Measurements from ENCODE around the gene ELL2. TPM values are rescaled to one million over a fixed set of nuclear protein-coding genes. Genes with fewer than 3 reads are reported as not detected.

The ELL2 gene
- total RNA-seq, 1 experiment from 2014 or later: 27.5 TPM

DNA sequence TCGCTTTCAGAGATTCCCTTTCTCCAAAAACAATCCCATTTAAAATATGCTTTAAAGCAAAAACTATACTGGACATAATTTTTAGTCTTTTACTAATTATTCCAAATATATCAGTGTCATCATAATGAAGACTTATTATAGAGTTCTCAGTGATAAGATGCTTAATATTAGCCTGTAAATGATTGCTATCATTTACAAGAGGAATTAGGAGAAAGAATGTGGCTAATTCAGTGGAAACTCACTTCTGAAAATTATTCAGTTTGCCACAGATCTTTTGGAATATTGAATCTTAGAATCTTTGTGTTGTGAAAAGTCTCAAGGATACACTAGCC is 114.4 kb downstream of the ELL2 start:
- Mint-ChIP-seq H3K27me3 (ENCODE audit: low read depth) (peaks cover 7% of the 10 kb centered on the region), H3K9me3 (peaks cover 0 to 3% of the 10 kb centered on the region in 2 experiments; a peak in 1 of 5 replicates), H3K4me3 (no peak overlapping the region), H3K27ac (no peak overlapping the region), H3K36me3 (ENCODE audit: insufficient read depth in 1 of 3, low read depth in 3 of 3) (0 out of 7 replicates have a peak, but pooled peaks cover 0 to 3% (median 0%) of the 10 kb centered on the region in 3 experiments), H3K4me1 (0 out of 4 replicates have a peak, but pooled peaks cover 2 to 3% of the 10 kb centered on the region in 2 experiments)
- Histone ChIP-seq H2BK20ac (ENCODE audit: low read depth, low read length, poor library complexity, severe bottlenecking) (no peak overlapping the region), H4K5ac (ENCODE audit: insufficient read length, low read depth, low read length) (no peak overlapping the region), H2BK120ac (ENCODE audit: low read depth, low read length, poor library complexity, severe bottlenecking) (no peak overlapping the region), H3K4me1 (ENCODE audit: insufficient read depth, low read length) (no peaks in the 10 kb centered on the region), H3K56ac (ENCODE audit: insufficient read length, low read depth, low read length) (no peak overlapping the region), H2AK5ac (ENCODE audit: insufficient read length, low read length) (no peak overlapping the region), H3K79me2 (ENCODE audit: insufficient read depth, low read length) (no peaks in the 10 kb centered on the region), H3K23ac (ENCODE audit: insufficient read length, low read depth, low read length) (no peak overlapping the region), H2BK15ac (ENCODE audit: low read depth, low read length) (no peak overlapping the region), H4K91ac (ENCODE audit: insufficient read length, low read depth, low read length) (no peak overlapping the region), H3K4ac (ENCODE audit: low read depth, low read length) (no peak overlapping the region), H4K20me1 (ENCODE audit: control insufficient read depth, insufficient read depth, insufficient read length) (no peaks in the 10 kb centered on the region), H4K8ac (replicated peaks; ENCODE audit: insufficient read length, low read depth, low read length) (no peak overlapping the region), H3K27me3 (ENCODE audit: insufficient read depth, low read length) (no peaks in the 10 kb centered on the region), H3K4me2 (ENCODE audit: insufficient read depth, insufficient read length, low read length) (no peak overlapping the region), H2BK12ac (ENCODE audit: insufficient read length, low read depth, low read length) (no peak overlapping the region), H2AFZ (ENCODE audit: low read length) (no peak overlapping the region), H3K9ac (ENCODE audit: extremely low read depth, insufficient read length, low read length) (no peak overlapping the region), H3K14ac (ENCODE audit: insufficient read depth, low read length) (no peak overlapping the region), H3K27ac (ENCODE audit: insufficient read length, low read depth, low read length) (no peak overlapping the region), H3T11ph (ENCODE audit: low read length) (no peak overlapping the region), H3K79me1 (ENCODE audit: insufficient read depth, low read depth, low read length, poor library complexity, severe bottlenecking) (no peaks in the 10 kb centered on the region), H3K9me3 (ENCODE audit: control insufficient read depth, low read depth, low read length) (no peaks in the 10 kb centered on the region), H2BK5ac (ENCODE audit: insufficient read length, low read length) (no peak overlapping the region), H3K18ac (ENCODE audit: insufficient read length, low read depth, low read length) (no peak overlapping the region), H3K23me2 (ENCODE audit: insufficient read length, low read depth, low read length, poor library complexity, severe bottlenecking) (no peaks in the 10 kb centered on the region)
- TF ChIP-seq, protein P1, sequence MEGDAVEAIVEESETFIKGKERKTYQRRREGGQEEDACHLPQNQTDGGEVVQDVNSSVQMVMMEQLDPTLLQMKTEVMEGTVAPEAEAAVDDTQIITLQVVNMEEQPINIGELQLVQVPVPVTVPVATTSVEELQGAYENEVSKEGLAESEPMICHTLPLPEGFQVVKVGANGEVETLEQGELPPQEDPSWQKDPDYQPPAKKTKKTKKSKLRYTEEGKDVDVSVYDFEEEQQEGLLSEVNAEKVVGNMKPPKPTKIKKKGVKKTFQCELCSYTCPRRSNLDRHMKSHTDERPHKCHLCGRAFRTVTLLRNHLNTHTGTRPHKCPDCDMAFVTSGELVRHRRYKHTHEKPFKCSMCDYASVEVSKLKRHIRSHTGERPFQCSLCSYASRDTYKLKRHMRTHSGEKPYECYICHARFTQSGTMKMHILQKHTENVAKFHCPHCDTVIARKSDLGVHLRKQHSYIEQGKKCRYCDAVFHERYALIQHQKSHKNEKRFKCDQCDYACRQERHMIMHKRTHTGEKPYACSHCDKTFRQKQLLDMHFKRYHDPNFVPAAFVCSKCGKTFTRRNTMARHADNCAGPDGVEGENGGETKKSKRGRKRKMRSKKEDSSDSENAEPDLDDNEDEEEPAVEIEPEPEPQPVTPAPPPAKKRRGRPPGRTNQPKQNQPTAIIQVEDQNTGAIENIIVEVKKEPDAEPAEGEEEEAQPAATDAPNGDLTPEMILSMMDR (conservative IDR thresholded peaks at IDR 0.05): no peak; the same call in 2 of the 3 replicates
- no CpG with 5 or more reads among the region's 1 CpG for WGBS (ENCODE audit: extremely low coverage, insufficient read length, low lambda C conversion rate)
- DNase-seq: no peak
